K562 (cell line): Measurements from ENCODE around the gene NBEA.

Experiments
- CEBPB ChIP-seq: fragments of 450-650 bp; IDR thresholded peaks from 2 replicates; pipeline ENCODE4 v1.6.1; 2016; ENCODE audit warnings: missing genetic modification characterization, missing compliant biosample characterization
- CTCF ChIP-seq, 3 experiments: IDR thresholded peaks in 2 of 3; conservative IDR thresholded peaks in 1 of 3; 2 replicates each; pipeline ENCODE4 v1.5.1; 2011 to 2012; ENCODE audit warnings: low read length in 3 of 3, mild to moderate bottlenecking in 3 of 3, control low read depth in 2 of 3, improper control_type of control experiment in 1 of 3, inconsistent platforms in 1 of 3, low read depth in 1 of 3, mixed read lengths in 1 of 3, moderate library complexity in 1 of 3; ENCODE audit not compliant: insufficient read depth in 2 of 3
- EZH2 ChIP-seq: IDR thresholded peaks from 2 replicates; pipeline ENCODE4 v1.6.1; 2012; ENCODE audit warnings: low read depth, mild to moderate bottlenecking, inconsistent platforms, low read length, borderline replicate concordance
- HDAC6 ChIP-seq: IDR thresholded peaks from 2 replicates; pipeline ENCODE4 v1.6.1; 2012; ENCODE audit warnings: low read depth, mild to moderate bottlenecking, control low read depth, inconsistent platforms, low read length, moderate library complexity
- HEY1 ChIP-seq: fragments of 250-450 bp; sonication (Bioruptor Pico); IDR thresholded peaks from 2 replicates; pipeline ENCODE4 v1.5.0; 2020; ENCODE audit warnings: mild to moderate bottlenecking, moderate library complexity, borderline replicate concordance
- JUNB ChIP-seq: fragments of 450-650 bp; formaldehyde crosslinking; conservative IDR thresholded peaks from 2 replicates; pipeline ENCODE4 v1.4.0; 2020; ENCODE audit warnings: mild to moderate bottlenecking
- MITF ChIP-seq: IDR thresholded peaks from 2 replicates; pipeline ENCODE4 v1.6.1; 2014; ENCODE audit warnings: antibody characterized with exemption
- MLLT1 ChIP-seq, 2 experiments: fragments of 450-650 bp; IDR thresholded peaks; 2 replicates each; pipeline ENCODE4 v1.6.1; 2016
- NRF1 ChIP-seq, 2 experiments: fragments of 450-650 bp; IDR thresholded peaks in 1 of 2; conservative IDR thresholded peaks in 1 of 2; 2 replicates each; pipeline ENCODE4 v1.6.1; 2014; ENCODE audit warnings: mild to moderate bottlenecking in 2 of 2
- POLR2A ChIP-seq: fragments of 450-650 bp; conservative IDR thresholded peaks from 2 replicates; pipeline ENCODE4 v1.6.1; 2016
- RBM15 ChIP-seq: fragments of 200-400 bp; formaldehyde crosslinking; IDR thresholded peaks from 2 replicates; pipeline ENCODE4 v1.6.1; 2018; ENCODE audit warnings: mild to moderate bottlenecking, low read length, moderate library complexity; ENCODE audit not compliant: insufficient read depth
- TARDBP ChIP-seq: fragments of 450-650 bp; IDR thresholded peaks from 2 replicates; pipeline ENCODE4 v1.6.1; 2016
- TF ChIP-seq, protein P1 (sequence below): fragments of 450-650 bp; IDR thresholded peaks from 2 replicates; pipeline ENCODE4 v1.6.1; 2016; ENCODE audit warnings: borderline replicate concordance
- TF ChIP-seq, protein P2 (sequence below): sonication (generic); formaldehyde crosslinking; IDR thresholded peaks from 2 replicates; pipeline ENCODE4 v1.9.0; 2022; ENCODE audit warnings: mild to moderate bottlenecking, missing genetic modification reagents

- TF ChIP-seq RBM15 (no peak), HEY1 (CRISPR knock-in tag) (no peak), EZH2 (no peak), NRF1 (conservative IDR thresholded peaks at IDR 0.05 in 1 of 2, IDR thresholded peaks at IDR 0.05 in 1 of 2) (no peak), JUNB (no peak), POLR2A (no peak), MITF (no peak), TARDBP (no peak), CTCF (IDR thresholded peaks at IDR 0.05 in 2 of 3, conservative IDR thresholded peaks at IDR 0.05 in 1 of 3; ENCODE audit: insufficient read depth in 2 of 3, low read depth in 1 of 3, low read length in 3 of 3) (no peak), HDAC6 (no peak), CEBPB (tag) (no peak), MLLT1 (IDR thresholded peaks at IDR 0.05) (no peak)
- TF ChIP-seq, protein P1, sequence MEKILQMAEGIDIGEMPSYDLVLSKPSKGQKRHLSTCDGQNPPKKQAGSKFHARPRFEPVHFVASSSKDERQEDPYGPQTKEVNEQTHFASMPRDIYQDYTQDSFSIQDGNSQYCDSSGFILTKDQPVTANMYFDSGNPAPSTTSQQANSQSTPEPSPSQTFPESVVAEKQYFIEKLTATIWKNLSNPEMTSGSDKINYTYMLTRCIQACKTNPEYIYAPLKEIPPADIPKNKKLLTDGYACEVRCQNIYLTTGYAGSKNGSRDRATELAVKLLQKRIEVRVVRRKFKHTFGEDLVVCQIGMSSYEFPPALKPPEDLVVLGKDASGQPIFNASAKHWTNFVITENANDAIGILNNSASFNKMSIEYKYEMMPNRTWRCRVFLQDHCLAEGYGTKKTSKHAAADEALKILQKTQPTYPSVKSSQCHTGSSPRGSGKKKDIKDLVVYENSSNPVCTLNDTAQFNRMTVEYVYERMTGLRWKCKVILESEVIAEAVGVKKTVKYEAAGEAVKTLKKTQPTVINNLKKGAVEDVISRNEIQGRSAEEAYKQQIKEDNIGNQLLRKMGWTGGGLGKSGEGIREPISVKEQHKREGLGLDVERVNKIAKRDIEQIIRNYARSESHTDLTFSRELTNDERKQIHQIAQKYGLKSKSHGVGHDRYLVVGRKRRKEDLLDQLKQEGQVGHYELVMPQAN = no peak
- TF ChIP-seq, protein P2, sequence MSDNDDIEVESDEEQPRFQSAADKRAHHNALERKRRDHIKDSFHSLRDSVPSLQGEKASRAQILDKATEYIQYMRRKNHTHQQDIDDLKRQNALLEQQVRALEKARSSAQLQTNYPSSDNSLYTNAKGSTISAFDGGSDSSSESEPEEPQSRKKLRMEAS (CRISPR knock-in tag) = no peak
Measured at GRCh38 chr13:34901572-34901971, 40.5 kb upstream of the NBEA start.
